K562 (cell line): ENCODE data around the gene PPP6C. TPM values are rescaled to one million over a fixed set of nuclear protein-coding genes. Genes with fewer than 3 reads are reported as not detected.

Source experiments
- BCOR ChIP-seq: fragments of 450-650 bp; IDR thresholded peaks from 2 replicates; pipeline ENCODE4 v1.6.1; 2016
- CTCFL ChIP-seq: IDR thresholded peaks from 2 replicates; pipeline ENCODE4 v1.6.1; 2011; ENCODE audit warnings: borderline replicate concordance, low read depth, mild to moderate bottlenecking, moderate library complexity, low read length; ENCODE audit not compliant: insufficient read depth, poor library complexity, severe bottlenecking
- DMBX1 ChIP-seq: fragments of 250-450 bp; sonication (Bioruptor Pico); IDR thresholded peaks from 2 replicates; pipeline ENCODE4 v1.8.0; 2022; ENCODE audit warnings: inconsistent platforms, mild to moderate bottlenecking, moderate library complexity, borderline replicate concordance
- E2F4 ChIP-seq: sonication (generic); formaldehyde crosslinking; IDR thresholded peaks from 2 replicates; pipeline ENCODE4 v1.8.0; 2022; ENCODE audit warnings: mild to moderate bottlenecking, low read depth, missing genetic modification reagents
- ETV6 ChIP-seq, 3 experiments: fragments of 150-350 bp in 1 of 3; sonication (generic) in 1 of 3; formaldehyde crosslinking in 1 of 3; IDR thresholded peaks; 2 replicates each; pipeline versions ENCODE4 v1.6.1 to v1.8.0; 2014 to 2022; ENCODE audit warnings: borderline replicate concordance in 2 of 3, low read depth in 2 of 3, antibody characterized with exemption in 1 of 3, low read length in 1 of 3, mild to moderate bottlenecking in 1 of 3, missing genetic modification reagents in 1 of 3
- FOXJ3 ChIP-seq: sonication (generic); formaldehyde crosslinking; IDR thresholded peaks from 2 replicates; pipeline ENCODE4 v1.4.0; 2020; ENCODE audit warnings: mild to moderate bottlenecking, missing genetic modification reagents
- HMG20A ChIP-seq: fragments of 450-650 bp; formaldehyde crosslinking; conservative IDR thresholded peaks from 2 replicates; pipeline ENCODE4 v1.4.0; 2020; ENCODE audit warnings: mild to moderate bottlenecking, mixed read lengths
- HMGN3 ChIP-seq: IDR thresholded peaks from 2 replicates; pipeline ENCODE4 v1.6.1; 2011; ENCODE audit warnings: borderline replicate concordance, low read depth, mild to moderate bottlenecking, mixed read lengths, low read length; ENCODE audit not compliant: insufficient read length; ENCODE audit errors: extremely low read depth
- HNRNPLL ChIP-seq: fragments of 200-400 bp; formaldehyde crosslinking; IDR thresholded peaks from 2 replicates; pipeline ENCODE4 v1.6.1; 2017; ENCODE audit warnings: low read length, low read depth, mild to moderate bottlenecking; ENCODE audit not compliant: poor library complexity, severe bottlenecking
- NFATC3 ChIP-seq: fragments of 450-650 bp; IDR thresholded peaks from 2 replicates; pipeline ENCODE4 v1.6.1; 2017; ENCODE audit warnings: mild to moderate bottlenecking
- NUFIP1 ChIP-seq: fragments of 450-650 bp; IDR thresholded peaks from 2 replicates; pipeline ENCODE4 v1.6.1; 2018; ENCODE audit not compliant: partially characterized antibody
- PHF21A ChIP-seq: fragments of 450-650 bp; IDR thresholded peaks from 2 replicates; pipeline ENCODE4 v1.6.1; 2017; ENCODE audit warnings: low read depth, borderline replicate concordance
- PTBP1 ChIP-seq: fragments of 200-400 bp; formaldehyde crosslinking; IDR thresholded peaks from 2 replicates; pipeline ENCODE4 v1.6.1; 2017; ENCODE audit warnings: low read depth, low read length
- RUNX1 ChIP-seq: sonication (generic); IDR thresholded peaks from 2 replicates; pipeline ENCODE4 v1.6.1; 2016; ENCODE audit warnings: antibody characterized with exemption, low read depth
- ZBTB1 ChIP-seq: sonication (generic); formaldehyde crosslinking; IDR thresholded peaks from 2 replicates; pipeline ENCODE4 v1.8.1; 2023; ENCODE audit warnings: missing genetic modification reagents, low read depth, mild to moderate bottlenecking, borderline replicate concordance
- ZNF395 ChIP-seq: fragments of 200-800 bp; sonication (Bioruptor generic); IDR thresholded peaks from 2 replicates; pipeline ENCODE4 v1.6.1; 2017; ENCODE audit warnings: missing genetic modification characterization, missing compliant biosample characterization
- polyA plus RNA-seq, 8 experiments: library from polyadenylated mRNA; depleted of rRNA in 4 of 8; stranded (reverse) in 5 of 8; unstranded in 3 of 8; fragments of >200 nt; fragmentation: Nextera tagmentation in 2 of 8; fragmentation: Illumina TruSeq in 1 of 8; extraction: Ambion mirVana in 2 of 8; extraction: Trizol in 1 of 8; gene quantifications; 2 replicates each; pipeline versions ENCODE4 v1.2.1 to v1.2.3, GENCODE V29; 2011 to 2014; ENCODE audit warnings: inconsistent platforms in 1 of 8, missing spikeins in 1 of 8
- total RNA-seq, 7 experiments: library from RNA; depleted of rRNA in 6 of 7; stranded (reverse); fragments of >200 nt in 6 of 7; fragmentation: Illumina TruSeq in 2 of 7; extraction: Trizol in 2 of 7; gene quantifications; 2 replicates each; pipeline versions ENCODE4 v1.2.1 to v1.2.3, GENCODE V29; 2011 to 2021; ENCODE audit warnings: low replicate concordance in 1 of 7
- TF ChIP-seq, protein P1 (sequence below): fragments of 250-450 bp; sonication (Bioruptor Pico); IDR thresholded peaks from 2 replicates; pipeline ENCODE4 v1.4.0; 2020; ENCODE audit warnings: mild to moderate bottlenecking
- TF ChIP-seq, protein P2 (sequence below): fragments of 250-450 bp; sonication (Bioruptor Pico); IDR thresholded peaks from 2 replicates; pipeline ENCODE4 v1.5.0; 2021; ENCODE audit warnings: mild to moderate bottlenecking, borderline replicate concordance

PPP6C gene
- total and polyA plus RNA-seq, 9 of the 15 experiments (the other 6 are each of a cell fraction or from before 2014, with no cell fraction given) = 18.8 to 44.8 (median 38.3) TPM

DNA sequence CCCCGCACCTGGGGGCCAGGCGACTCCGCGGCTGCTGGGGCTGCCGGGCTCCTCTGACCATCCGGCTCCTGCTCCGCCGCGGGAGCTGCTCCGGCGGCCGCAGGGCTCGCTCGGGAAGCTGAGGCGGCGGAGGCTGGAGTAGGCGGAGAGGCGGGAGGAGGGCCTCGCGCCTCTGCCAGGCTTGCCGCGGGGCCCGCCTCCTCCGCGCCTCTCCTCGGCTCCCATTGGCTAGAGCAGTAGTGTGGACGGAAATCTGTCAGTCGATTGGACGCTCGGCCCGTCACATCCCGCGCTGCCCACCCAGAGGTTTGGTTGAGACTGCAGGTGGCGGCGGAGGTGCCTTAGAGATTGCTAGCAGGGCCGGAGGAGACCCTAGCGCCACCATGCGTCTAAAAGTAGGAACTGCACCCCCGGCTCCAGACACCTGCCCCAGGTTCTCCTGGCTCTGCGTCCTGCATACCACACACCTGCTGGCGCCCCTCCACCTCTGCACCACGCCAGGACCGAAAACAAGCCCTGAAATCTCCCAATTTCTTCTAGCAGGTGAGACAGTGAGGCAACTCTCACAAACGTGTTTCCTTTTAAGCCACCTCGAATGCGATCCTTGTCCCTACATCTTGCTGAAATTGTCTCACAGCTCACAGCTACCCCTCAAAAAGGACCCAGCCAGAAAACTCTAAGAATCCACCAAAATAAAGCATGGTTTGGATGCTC is 46.1 kb downstream of the PPP6C start, which contains the start of gene SCAI (continued):
- TF ChIP-seq, protein P1, sequence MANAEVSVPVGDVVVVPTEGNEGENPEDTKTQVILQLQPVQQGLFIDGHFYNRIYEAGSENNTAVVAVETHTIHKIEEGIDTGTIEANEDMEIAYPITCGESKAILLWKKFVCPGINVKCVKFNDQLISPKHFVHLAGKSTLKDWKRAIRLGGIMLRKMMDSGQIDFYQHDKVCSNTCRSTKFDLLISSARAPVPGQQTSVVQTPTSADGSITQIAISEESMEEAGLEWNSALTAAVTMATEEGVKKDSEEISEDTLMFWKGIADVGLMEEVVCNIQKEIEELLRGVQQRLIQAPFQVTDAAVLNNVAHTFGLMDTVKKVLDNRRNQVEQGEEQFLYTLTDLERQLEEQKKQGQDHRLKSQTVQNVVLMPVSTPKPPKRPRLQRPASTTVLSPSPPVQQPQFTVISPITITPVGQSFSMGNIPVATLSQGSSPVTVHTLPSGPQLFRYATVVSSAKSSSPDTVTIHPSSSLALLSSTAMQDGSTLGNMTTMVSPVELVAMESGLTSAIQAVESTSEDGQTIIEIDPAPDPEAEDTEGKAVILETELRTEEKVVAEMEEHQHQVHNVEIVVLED = no peak
- TF ChIP-seq RUNX1 (no peak), PTBP1 (no peak), BCOR (no peak; the same call in 1 of the 2 replicates), ETV6 (IDR thresholded peaks at IDR 0.05; ENCODE audit: borderline replicate concordance in 1 of 2, low read depth in 2 of 2, low read length in 1 of 2) (no peak), ETV6 (CRISPR knock-in tag; IDR thresholded peaks at IDR 0.05; ENCODE audit: borderline replicate concordance) (no peak), CTCFL (no peak), HMGN3 (peak; percentile 63), ZNF395 (CRISPR knock-in tag) (no peak), E2F4 (CRISPR knock-in tag) (no peak), HMG20A (CRISPR knock-in tag) (no peak), NFATC3 (no peak), ZBTB1 (CRISPR knock-in tag) (no peak), PHF21A (no peak), NUFIP1 (no peak), HNRNPLL (peak; percentile 56), DMBX1 (no peak), FOXJ3 (CRISPR knock-in tag) (no peak)
- TF ChIP-seq, protein P2, sequence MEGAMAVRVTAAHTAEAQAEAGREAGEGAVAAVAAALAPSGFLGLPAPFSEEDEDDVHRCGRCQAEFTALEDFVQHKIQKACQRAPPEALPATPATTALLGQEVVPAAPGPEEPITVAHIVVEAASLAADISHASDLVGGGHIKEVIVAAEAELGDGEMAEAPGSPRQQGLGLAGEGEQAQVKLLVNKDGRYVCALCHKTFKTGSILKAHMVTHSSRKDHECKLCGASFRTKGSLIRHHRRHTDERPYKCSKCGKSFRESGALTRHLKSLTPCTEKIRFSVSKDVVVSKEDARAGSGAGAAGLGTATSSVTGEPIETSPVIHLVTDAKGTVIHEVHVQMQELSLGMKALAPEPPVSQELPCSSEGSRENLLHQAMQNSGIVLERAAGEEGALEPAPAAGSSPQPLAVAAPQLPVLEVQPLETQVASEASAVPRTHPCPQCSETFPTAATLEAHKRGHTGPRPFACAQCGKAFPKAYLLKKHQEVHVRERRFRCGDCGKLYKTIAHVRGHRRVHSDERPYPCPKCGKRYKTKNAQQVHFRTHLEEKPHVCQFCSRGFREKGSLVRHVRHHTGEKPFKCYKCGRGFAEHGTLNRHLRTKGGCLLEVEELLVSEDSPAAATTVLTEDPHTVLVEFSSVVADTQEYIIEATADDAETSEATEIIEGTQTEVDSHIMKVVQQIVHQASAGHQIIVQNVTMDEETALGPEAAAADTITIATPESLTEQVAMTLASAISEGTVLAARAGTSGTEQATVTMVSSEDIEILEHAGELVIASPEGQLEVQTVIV (CRISPR knock-in tag) = no peak
